GM23248 (cell line): ENCODE data around the gene RARG.

Experiments used
- EZH2 ChIP-seq: fragments of 200-600 bp; sonication (generic); IDR thresholded peaks from 2 replicates; pipeline ENCODE4 v1.6.1; 2018; ENCODE audit warnings: antibody characterized with exemption, mild to moderate bottlenecking; ENCODE audit not compliant: insufficient read depth, poor library complexity, severe bottlenecking
- EZH2phosphoT487 ChIP-seq: fragments of 200-600 bp; sonication (generic); IDR thresholded peaks from 2 replicates; pipeline ENCODE4 v1.6.1; 2018; ENCODE audit warnings: antibody characterized with exemption, moderate library complexity, mild to moderate bottlenecking, low read depth; ENCODE audit not compliant: insufficient read depth

DNA sequence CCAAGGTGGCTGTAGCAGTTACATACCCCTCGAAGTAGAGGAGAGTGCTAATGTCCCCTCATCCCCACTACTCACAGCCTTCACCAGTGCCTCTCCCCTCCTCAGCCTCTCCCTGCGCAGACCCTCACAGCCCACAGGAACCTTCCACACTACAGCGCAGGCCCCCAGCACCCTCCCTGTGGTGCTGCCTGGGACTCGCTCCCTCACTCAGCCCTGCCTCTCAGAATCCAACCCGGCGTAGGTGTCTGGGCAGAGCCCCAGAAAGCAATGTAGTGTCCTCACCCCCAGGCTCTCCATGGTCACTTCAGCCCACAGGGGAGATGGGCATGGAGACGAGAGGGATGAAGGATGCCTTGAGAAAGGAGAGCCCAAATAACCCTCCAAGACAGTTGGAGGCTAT is 62.4 kb downstream of the RARG start:
- TF ChIP-seq EZH2: no peak
- TF ChIP-seq EZH2phosphoT487: no peak
